Brain microvascular endothelial cell (primary cell): Measurements from ENCODE around the gene MDFIC2.
"Not testable (repeated sequence)": the region's sequence is repeated elsewhere in the genome, so short reads cannot be mapped to it uniquely, and the experiment has no call there.

Experiments used
- DNase-seq: peaks from one replicate; pipeline ENCODE4 v3.0.0-alpha.2; 2020
- H3K27ac ChIP-seq: fragments of 250-450 bp; sonication (Bioruptor Pico); 2 replicates; pipeline ENCODE4 v1.5.1; 2020; ENCODE audit warnings: mild to moderate bottlenecking, moderate library complexity
- H3K27me3 ChIP-seq: fragments of 250-450 bp; sonication (Bioruptor Pico); replicated peaks from 2 replicates; pipeline ENCODE4 v1.5.1; 2020; ENCODE audit warnings: mild to moderate bottlenecking
- H3K36me3 ChIP-seq: fragments of 250-450 bp; sonication (Bioruptor Pico); replicated peaks from 2 replicates; pipeline ENCODE4 v1.5.1; 2020; ENCODE audit warnings: mild to moderate bottlenecking
- H3K4me3 ChIP-seq: 2 replicates; pipeline ENCODE4 v1.5.1; 2011; ENCODE audit warnings: low read depth, mild to moderate bottlenecking, control low read depth, low read length, moderate library complexity
- in situ Hi-C: cut with HindIII; loops from 2 replicates; pipeline ENCODE4 v1.10.0; 2017; ENCODE audit warnings: low sequenced_read_pairs, low pct_ligation_motif_present
- TF ChIP-seq, protein P1 (sequence below): IDR thresholded peaks from 2 replicates; pipeline ENCODE4 v1.5.1; 2011; ENCODE audit warnings: low read depth, mild to moderate bottlenecking, moderate library complexity, low read length, control low read depth, inconsistent platforms; ENCODE audit errors: missing control alignments

MDFIC2 gene

GRCh38 chr3:70227437-70227836 is 85.0 kb downstream of the MDFIC2 start:
- in situ Hi-C loops: no loop called here
- Histone ChIP-seq H3K36me3 (no peaks in the 10 kb centered on the region), H3K4me3 (no peak overlapping the region), H3K27me3 (no peaks in the 10 kb centered on the region), H3K27ac (no peak overlapping the region)
- DNase-seq: no peak
- TF ChIP-seq, protein P1, sequence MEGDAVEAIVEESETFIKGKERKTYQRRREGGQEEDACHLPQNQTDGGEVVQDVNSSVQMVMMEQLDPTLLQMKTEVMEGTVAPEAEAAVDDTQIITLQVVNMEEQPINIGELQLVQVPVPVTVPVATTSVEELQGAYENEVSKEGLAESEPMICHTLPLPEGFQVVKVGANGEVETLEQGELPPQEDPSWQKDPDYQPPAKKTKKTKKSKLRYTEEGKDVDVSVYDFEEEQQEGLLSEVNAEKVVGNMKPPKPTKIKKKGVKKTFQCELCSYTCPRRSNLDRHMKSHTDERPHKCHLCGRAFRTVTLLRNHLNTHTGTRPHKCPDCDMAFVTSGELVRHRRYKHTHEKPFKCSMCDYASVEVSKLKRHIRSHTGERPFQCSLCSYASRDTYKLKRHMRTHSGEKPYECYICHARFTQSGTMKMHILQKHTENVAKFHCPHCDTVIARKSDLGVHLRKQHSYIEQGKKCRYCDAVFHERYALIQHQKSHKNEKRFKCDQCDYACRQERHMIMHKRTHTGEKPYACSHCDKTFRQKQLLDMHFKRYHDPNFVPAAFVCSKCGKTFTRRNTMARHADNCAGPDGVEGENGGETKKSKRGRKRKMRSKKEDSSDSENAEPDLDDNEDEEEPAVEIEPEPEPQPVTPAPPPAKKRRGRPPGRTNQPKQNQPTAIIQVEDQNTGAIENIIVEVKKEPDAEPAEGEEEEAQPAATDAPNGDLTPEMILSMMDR: no peak

DNA sequence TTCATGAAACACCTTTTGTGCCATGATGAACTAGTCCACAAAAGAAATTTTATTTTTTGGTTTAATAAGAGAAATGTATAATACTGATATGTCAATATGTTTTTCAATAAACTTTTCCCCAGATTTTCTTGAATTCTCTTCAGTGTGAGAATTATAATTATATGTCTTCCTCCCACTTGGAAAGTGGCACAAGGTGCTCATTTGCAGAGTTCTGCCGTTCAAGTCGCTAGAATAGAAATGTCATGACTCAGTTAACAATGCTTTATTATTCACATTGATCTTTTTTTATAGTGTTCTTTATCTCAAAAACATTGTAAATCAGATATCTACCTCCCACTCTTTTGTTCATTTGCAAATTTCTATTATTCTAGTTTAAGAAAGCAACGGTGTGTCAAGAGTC is 87.3 kb downstream of the MDFIC2 start:
- Histone ChIP-seq H3K27ac (no peak overlapping the region), H3K4me3 (no peak overlapping the region), H3K27me3 (no peaks in the 10 kb centered on the region), H3K36me3 (no peaks in the 10 kb centered on the region)
- TF ChIP-seq, protein P1: no peak
- in situ Hi-C loops: no loop called here
- DNase-seq: no peak

DNA sequence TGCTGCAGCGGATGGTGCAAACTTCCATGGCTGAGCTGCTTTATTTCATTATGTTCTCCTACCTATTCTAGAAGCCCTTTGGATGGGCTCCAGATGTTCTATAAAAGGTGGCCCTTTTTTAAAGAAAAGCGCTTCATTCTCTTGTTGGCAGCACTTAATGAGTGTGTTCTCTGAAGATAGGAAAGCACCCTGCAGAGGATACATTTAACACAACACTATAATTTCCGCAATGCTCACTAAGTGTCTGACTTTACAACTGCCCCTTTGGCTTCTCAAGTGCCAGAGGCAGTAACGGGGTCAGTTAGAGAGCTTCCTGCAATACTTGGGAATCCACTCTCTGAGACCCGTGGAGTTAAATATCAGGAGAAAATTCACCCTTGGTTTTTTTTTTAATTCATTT is 88.1 kb downstream of the MDFIC2 start:
- in situ Hi-C loops: no loop called here
- H3K36me3 ChIP-seq: no peaks in the 10 kb centered on the region
- no peak overlapping the region for H3K27ac ChIP-seq
- no peaks in the 10 kb centered on the region for H3K27me3 ChIP-seq
- TF ChIP-seq, protein P1: no peak
- no peak for DNase-seq
- no peak overlapping the region for H3K4me3 ChIP-seq

GRCh38 chr3:70218471-70218870 is 94.0 kb downstream of the MDFIC2 start:
- no peaks in the 10 kb centered on the region for H3K36me3 ChIP-seq
- no peak overlapping the region for H3K4me3 ChIP-seq
- no peak overlapping the region for H3K27ac ChIP-seq
- TF ChIP-seq, protein P1: no peak
- DNase-seq: no peak
- in situ Hi-C loops: no loop called here
- H3K27me3 ChIP-seq: no peaks in the 10 kb centered on the region

DNA sequence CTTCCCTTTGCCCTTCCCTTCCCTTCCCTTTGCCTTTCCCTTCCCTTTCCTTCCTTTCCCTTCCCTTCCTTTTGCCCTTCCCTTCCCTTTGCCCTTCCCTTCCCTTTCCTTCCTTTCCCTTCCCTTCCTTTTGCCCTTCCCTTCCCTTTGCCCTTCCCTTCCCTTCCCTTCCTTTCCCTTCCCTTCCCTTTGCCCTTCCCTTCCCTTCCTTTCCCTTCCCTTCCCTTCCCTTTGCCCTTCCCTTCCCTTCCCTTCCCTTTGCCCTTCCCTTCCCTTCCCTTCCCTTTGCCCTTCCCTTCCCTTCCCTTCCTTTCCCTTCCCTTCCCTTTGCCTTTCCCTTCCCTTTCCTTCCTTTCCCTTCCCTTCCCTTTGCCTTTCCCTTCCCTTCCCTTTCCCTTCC is 101.2 kb downstream of the MDFIC2 start:
- DNase-seq, H3K4me3 ChIP-seq, H3K27ac ChIP-seq, in situ Hi-C loops, H3K27me3 ChIP-seq, H3K36me3 ChIP-seq: not testable (repeated sequence)

GRCh38 chr3:70201975-70202374 is 110.5 kb downstream of the MDFIC2 start:
- Histone ChIP-seq H3K36me3 (no peaks in the 10 kb centered on the region), H3K4me3 (no peak overlapping the region), H3K27me3 (no peaks in the 10 kb centered on the region), H3K27ac (no peak overlapping the region)
- in situ Hi-C loops: no loop called here
- no peak for DNase-seq
- TF ChIP-seq, protein P1: no peak
